Cardiac muscle cell (in vitro differentiated cells and primary cell): ENCODE measurements around the gene ST8SIA5. TPM values are rescaled to one million over a fixed set of nuclear protein-coding genes. Genes with fewer than 3 reads are reported as not detected.

Experiments
- DNase-seq, 2 donors: peaks; one replicate each; pipeline versions ENCODE4 v3.0.0 to v3.0.0-alpha.2; 2010 to 2017; ENCODE audit warnings: low read depth in 1 of 2, low spot score in 1 of 2
- H3K27ac ChIP-seq: fragments of 200-600 bp; sonication (generic); 2 replicates; pipeline ENCODE4 v1.5.1; 2016
- H3K27me3 ChIP-seq: fragments of 200-600 bp; sonication (generic); 2 replicates; pipeline ENCODE4 v1.6.0; 2016; ENCODE audit warnings: control low read depth
- H3K36me3 ChIP-seq: fragments of 200-600 bp; sonication (generic); 2 replicates; pipeline ENCODE4 v1.5.1; 2016; ENCODE audit warnings: control low read depth
- H3K4me1 ChIP-seq: fragments of 200-600 bp; sonication (generic); 2 replicates; pipeline ENCODE4 v1.8.1; 2017; ENCODE audit warnings: low read depth, mild to moderate bottlenecking, mixed run types
- H3K4me3 ChIP-seq: fragments of 200-600 bp; sonication (generic); 2 replicates; pipeline ENCODE4 v1.5.1; 2016; ENCODE audit warnings: mild to moderate bottlenecking
- H3K9me3 ChIP-seq: fragments of 200-600 bp; sonication (generic); 2 replicates; pipeline ENCODE4 v1.5.1; 2017; ENCODE audit warnings: low read depth, mild to moderate bottlenecking, control low read depth
- polyA plus RNA-seq: library from polyadenylated mRNA; unstranded; fragments of >200 nt; fragmentation: Nextera tagmentation; extraction: Ambion mirVana; gene quantifications from 2 replicates; pipeline ENCODE4 v1.2.1, GENCODE V29; 2016
- total RNA-seq: library from RNA; depleted of rRNA; stranded (reverse); fragments of >200 nt; gene quantifications from 2 replicates; pipeline ENCODE4 v1.2.3, GENCODE V29; 2016
- TF ChIP-seq, protein P1 (sequence below): IDR thresholded peaks from 2 replicates; pipeline ENCODE4 v1.5.1; 2012; ENCODE audit warnings: low read depth, mild to moderate bottlenecking, low read length

The ST8SIA5 gene
- total and polyA plus RNA-seq, 2 experiments from 2014 or later: 0.83 TPM; not detected in 1

GRCh38 chr18:46720092-46720491 lies 36.8 kb downstream of the ST8SIA5 start:
- TF ChIP-seq, protein P1, sequence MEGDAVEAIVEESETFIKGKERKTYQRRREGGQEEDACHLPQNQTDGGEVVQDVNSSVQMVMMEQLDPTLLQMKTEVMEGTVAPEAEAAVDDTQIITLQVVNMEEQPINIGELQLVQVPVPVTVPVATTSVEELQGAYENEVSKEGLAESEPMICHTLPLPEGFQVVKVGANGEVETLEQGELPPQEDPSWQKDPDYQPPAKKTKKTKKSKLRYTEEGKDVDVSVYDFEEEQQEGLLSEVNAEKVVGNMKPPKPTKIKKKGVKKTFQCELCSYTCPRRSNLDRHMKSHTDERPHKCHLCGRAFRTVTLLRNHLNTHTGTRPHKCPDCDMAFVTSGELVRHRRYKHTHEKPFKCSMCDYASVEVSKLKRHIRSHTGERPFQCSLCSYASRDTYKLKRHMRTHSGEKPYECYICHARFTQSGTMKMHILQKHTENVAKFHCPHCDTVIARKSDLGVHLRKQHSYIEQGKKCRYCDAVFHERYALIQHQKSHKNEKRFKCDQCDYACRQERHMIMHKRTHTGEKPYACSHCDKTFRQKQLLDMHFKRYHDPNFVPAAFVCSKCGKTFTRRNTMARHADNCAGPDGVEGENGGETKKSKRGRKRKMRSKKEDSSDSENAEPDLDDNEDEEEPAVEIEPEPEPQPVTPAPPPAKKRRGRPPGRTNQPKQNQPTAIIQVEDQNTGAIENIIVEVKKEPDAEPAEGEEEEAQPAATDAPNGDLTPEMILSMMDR: no peak
- Histone ChIP-seq H3K27me3 (no peaks in the 10 kb centered on the region), H3K36me3 (no peaks in the 10 kb centered on the region), H3K4me1 (peaks cover 6% of the 10 kb centered on the region), H3K4me3 (no peak overlapping the region), H3K9me3 (no peaks in the 10 kb centered on the region), H3K27ac (no peak overlapping the region)
- no peak for DNase-seq

DNA sequence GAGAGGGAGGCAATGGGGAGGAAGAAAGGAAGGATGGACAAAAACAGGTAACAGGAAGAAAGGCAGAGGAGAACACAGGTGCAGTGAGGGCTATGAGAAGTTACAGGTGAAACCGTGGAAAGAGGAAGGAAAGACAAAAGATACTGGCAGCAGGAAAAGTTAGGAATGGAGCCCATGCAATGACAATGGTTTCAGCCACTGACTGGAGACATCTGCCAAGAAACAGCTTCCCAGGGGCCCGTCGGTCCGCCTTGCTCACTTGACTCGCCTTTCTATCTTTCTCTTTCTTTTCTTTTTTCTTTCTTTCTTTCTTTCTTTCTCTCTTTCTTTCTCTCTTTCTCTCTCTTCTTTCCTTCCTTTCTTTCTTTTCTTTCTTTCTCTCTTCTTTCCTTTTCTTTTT lies 37.5 kb downstream of the ST8SIA5 start:
- Histone ChIP-seq H3K36me3 (no peaks in the 10 kb centered on the region), H3K9me3 (no peaks in the 10 kb centered on the region), H3K27ac (no peak overlapping the region), H3K4me3 (no peak overlapping the region), H3K27me3 (peaks cover 3% of the 10 kb centered on the region), H3K4me1 (peaks cover 6% of the 10 kb centered on the region)
- DNase-seq: no peak
- TF ChIP-seq, protein P1: no peak

GRCh38 chr18:46718501-46719341 lies 38.1 kb downstream of the ST8SIA5 start:
- peak in 1 of 2 donors; percentile 22 for DNase-seq
- Histone ChIP-seq H3K9me3 (no peaks in the 10 kb centered on the region), H3K27ac (no peak overlapping the region), H3K27me3 (peaks cover 8% of the 10 kb centered on the region), H3K36me3 (no peaks in the 10 kb centered on the region), H3K4me3 (no peak overlapping the region), H3K4me1 (peaks cover 6% of the 10 kb centered on the region)
- TF ChIP-seq, protein P1: no peak

GRCh38 chr18:46716827-46717226 lies 40.0 kb downstream of the ST8SIA5 start:
- H3K4me3 ChIP-seq: no peak overlapping the region
- peaks cover 18% of the 10 kb centered on the region for H3K4me1 ChIP-seq
- H3K27ac ChIP-seq: no peak overlapping the region
- peaks cover 8% of the 10 kb centered on the region for H3K27me3 ChIP-seq
- DNase-seq: no peak
- H3K36me3 ChIP-seq: no peaks in the 10 kb centered on the region
- H3K9me3 ChIP-seq: no peaks in the 10 kb centered on the region
- TF ChIP-seq, protein P1: no peak

DNA sequence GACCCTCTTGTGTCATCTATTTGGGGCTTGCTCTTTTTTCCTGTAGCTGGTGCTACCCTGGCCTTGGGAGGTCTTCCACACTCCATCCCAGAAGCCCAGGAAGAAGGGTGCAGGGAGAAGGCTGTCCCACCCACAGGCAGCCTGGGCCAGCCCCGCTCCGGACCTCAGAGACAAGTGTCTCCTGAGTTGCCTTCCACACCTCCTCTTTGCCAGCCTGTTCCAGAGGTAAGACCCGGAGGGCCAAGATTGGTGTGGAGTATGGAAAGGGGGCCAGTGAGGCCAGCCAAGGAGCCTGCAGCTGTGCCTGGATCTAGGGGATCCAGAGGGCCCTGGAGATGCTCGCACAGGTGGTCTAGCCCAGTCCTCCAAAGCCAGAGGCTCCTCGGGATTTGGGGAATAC lies 40.5 kb downstream of the ST8SIA5 start:
- TF ChIP-seq, protein P1: no peak
- H3K9me3 ChIP-seq: no peaks in the 10 kb centered on the region
- H3K4me1 ChIP-seq: peaks cover 21% of the 10 kb centered on the region
- H3K27me3 ChIP-seq: peaks cover 8% of the 10 kb centered on the region
- no peaks in the 10 kb centered on the region for H3K36me3 ChIP-seq
- no peak for DNase-seq
- H3K4me3 ChIP-seq: no peak overlapping the region
- no peak overlapping the region for H3K27ac ChIP-seq
